ENCODE measurements around the gene COQ3.

DNA sequence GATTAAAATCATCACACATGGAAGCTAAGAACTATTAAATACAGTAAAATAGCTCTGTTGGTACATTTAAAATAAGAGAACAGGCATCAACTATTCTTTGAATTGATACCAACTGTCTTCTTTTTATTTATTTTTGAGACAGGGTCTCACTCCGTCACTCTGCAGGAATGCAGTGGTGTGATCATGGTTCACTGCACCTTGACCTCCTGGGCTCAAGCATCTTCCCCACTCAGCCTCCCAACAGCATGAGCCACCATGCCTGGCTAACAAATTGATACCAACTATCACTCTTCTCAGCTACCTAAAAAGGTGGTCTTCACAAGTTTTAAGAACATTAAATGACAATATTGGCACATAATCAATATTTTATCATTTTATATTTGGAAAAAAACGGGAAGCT is 38.9 kb upstream of the COQ3 start:
- TF ChIP-seq, protein P1, sequence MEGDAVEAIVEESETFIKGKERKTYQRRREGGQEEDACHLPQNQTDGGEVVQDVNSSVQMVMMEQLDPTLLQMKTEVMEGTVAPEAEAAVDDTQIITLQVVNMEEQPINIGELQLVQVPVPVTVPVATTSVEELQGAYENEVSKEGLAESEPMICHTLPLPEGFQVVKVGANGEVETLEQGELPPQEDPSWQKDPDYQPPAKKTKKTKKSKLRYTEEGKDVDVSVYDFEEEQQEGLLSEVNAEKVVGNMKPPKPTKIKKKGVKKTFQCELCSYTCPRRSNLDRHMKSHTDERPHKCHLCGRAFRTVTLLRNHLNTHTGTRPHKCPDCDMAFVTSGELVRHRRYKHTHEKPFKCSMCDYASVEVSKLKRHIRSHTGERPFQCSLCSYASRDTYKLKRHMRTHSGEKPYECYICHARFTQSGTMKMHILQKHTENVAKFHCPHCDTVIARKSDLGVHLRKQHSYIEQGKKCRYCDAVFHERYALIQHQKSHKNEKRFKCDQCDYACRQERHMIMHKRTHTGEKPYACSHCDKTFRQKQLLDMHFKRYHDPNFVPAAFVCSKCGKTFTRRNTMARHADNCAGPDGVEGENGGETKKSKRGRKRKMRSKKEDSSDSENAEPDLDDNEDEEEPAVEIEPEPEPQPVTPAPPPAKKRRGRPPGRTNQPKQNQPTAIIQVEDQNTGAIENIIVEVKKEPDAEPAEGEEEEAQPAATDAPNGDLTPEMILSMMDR (conservative IDR thresholded peaks at IDR 0.05), result no peak
- TF ChIP-seq EZH2 (IDR thresholded peaks at IDR 0.05; ENCODE audit: low read depth), result no peak

All from PC-9 (cell line).